Trophoblast cell (in vitro differentiated cells and primary cell): Measurements from ENCODE around the gene EPM2A.

Experiments
- DNase-seq, 2 donors: peaks; one replicate each; pipeline ENCODE4 v3.0.0-alpha.2; 2016
- H2AFZ ChIP-seq: 2 replicates; pipeline ENCODE4 v1.6.1; 2013; ENCODE audit warnings: low read length, moderate library complexity, mild to moderate bottlenecking; ENCODE audit not compliant: insufficient read depth, poor library complexity
- H2AK5ac ChIP-seq: 2 replicates; pipeline ENCODE4 v1.6.1; 2013; ENCODE audit warnings: mild to moderate bottlenecking, low read length
- H2BK120ac ChIP-seq: 2 replicates; pipeline ENCODE4 v1.6.1; 2013; ENCODE audit warnings: low read length, mild to moderate bottlenecking, moderate library complexity; ENCODE audit not compliant: insufficient read depth, poor library complexity
- H2BK12ac ChIP-seq: 2 replicates; pipeline ENCODE4 v1.6.1; 2013; ENCODE audit warnings: mild to moderate bottlenecking, low read length, moderate library complexity
- H2BK5ac ChIP-seq: 2 replicates; pipeline ENCODE4 v1.6.1; 2013; ENCODE audit warnings: low read length, low read depth, moderate library complexity, mild to moderate bottlenecking; ENCODE audit not compliant: poor library complexity
- H3K14ac ChIP-seq: 2 replicates; pipeline ENCODE4 v1.6.1; 2013; ENCODE audit warnings: mild to moderate bottlenecking, low read length
- H3K18ac ChIP-seq: 2 replicates; pipeline ENCODE4 v1.6.1; 2013; ENCODE audit warnings: mild to moderate bottlenecking, low read length
- H3K23ac ChIP-seq: 2 replicates; pipeline ENCODE4 v1.6.1; 2013; ENCODE audit warnings: low read length
- H3K27ac ChIP-seq: 2 replicates; pipeline ENCODE4 v1.5.1; 2013; ENCODE audit warnings: low read depth, mild to moderate bottlenecking, inconsistent platforms, low read length, moderate library complexity
- H3K27me3 ChIP-seq: 2 replicates; pipeline ENCODE4 v1.6.1; 2013; ENCODE audit warnings: inconsistent platforms, mild to moderate bottlenecking, low read length, moderate library complexity; ENCODE audit not compliant: insufficient read depth
- H3K36me3 ChIP-seq, 2 experiments: 1 replicate in 1 of 2; 2 replicates in 1 of 2; pipeline ENCODE4 v1.6.1; 2013; ENCODE audit warnings: low read length in 2 of 2, mild to moderate bottlenecking in 2 of 2, moderate library complexity in 1 of 2; ENCODE audit not compliant: insufficient read depth in 2 of 2, control insufficient read depth in 1 of 2
- H3K4ac ChIP-seq: 2 replicates; pipeline ENCODE4 v1.6.1; 2013; ENCODE audit warnings: low read depth, mild to moderate bottlenecking, low read length, moderate library complexity
- H3K4me1 ChIP-seq, 2 experiments: 1 replicate in 1 of 2; 2 replicates in 1 of 2; pipeline ENCODE4 v1.6.1; 2013; ENCODE audit warnings: low read length in 2 of 2, mild to moderate bottlenecking in 2 of 2, moderate library complexity in 1 of 2; ENCODE audit not compliant: insufficient read depth in 2 of 2, control insufficient read depth in 1 of 2
- H3K4me2 ChIP-seq: 2 replicates; pipeline ENCODE4 v1.6.1; 2013; ENCODE audit warnings: inconsistent platforms, mild to moderate bottlenecking, low read length, moderate library complexity
- H3K4me3 ChIP-seq: 2 replicates; pipeline ENCODE4 v1.5.1; 2013; ENCODE audit warnings: mild to moderate bottlenecking, low read depth, low read length, inconsistent platforms
- H3K79me1 ChIP-seq: one replicate; pipeline ENCODE4 v1.6.1; 2013; ENCODE audit warnings: low read length
- H3K79me2 ChIP-seq: 2 replicates; pipeline ENCODE4 v1.6.1; 2013; ENCODE audit warnings: low read length, mild to moderate bottlenecking; ENCODE audit not compliant: control insufficient read depth, insufficient read depth, poor library complexity
- H3K9ac ChIP-seq: 2 replicates; pipeline ENCODE4 v1.6.1; 2013; ENCODE audit warnings: mild to moderate bottlenecking, low read length
- H3K9me3 ChIP-seq: 2 replicates; pipeline ENCODE4 v1.6.1; 2013; ENCODE audit warnings: low read depth, mild to moderate bottlenecking, control low read depth, inconsistent platforms, low read length; ENCODE audit not compliant: insufficient read depth
- H4K12ac ChIP-seq: 2 replicates; pipeline ENCODE4 v1.6.1; 2013; ENCODE audit warnings: low read depth, mild to moderate bottlenecking, low read length, moderate library complexity
- H4K8ac ChIP-seq: 2 replicates; pipeline ENCODE4 v1.6.1; 2013; ENCODE audit warnings: low read depth, mild to moderate bottlenecking, low read length, moderate library complexity
- H4K91ac ChIP-seq: one replicate; pipeline ENCODE4 v1.6.1; 2013; ENCODE audit warnings: low read depth, mild to moderate bottlenecking, low read length, moderate library complexity
- WGBS: extraction: QIAGEN DNeasy Blood & Tissue Kit; methylation state at CpG from one replicate; pipeline ENCODE4 v1.1.7; 2013; ENCODE audit warnings: missing lambda C conversion rate; ENCODE audit not compliant: insufficient read length, insufficient coverage; ENCODE audit errors: extremely low coverage; 5-methylcytosine and 5-hydroxymethylcytosine counted together

Gene EPM2A

DNA sequence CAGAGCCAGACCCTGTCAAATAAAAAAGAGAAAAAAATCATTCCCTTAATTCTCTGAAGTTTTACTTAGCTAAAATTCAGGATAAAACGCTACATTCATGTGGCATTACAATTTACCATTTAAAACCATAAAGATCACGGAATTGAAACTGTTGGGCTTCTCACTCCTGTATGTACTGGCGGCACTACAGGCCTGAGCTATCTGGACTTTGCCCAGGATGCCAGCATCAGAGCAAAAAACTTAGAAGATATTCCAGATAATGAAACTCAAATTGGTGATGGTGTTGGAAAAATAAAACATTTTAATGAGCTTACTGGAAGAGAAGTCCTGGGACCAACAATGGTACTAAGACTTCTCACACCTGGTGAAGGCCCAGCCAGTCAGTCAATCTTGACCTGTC lies 14.2 kb downstream of the EPM2A start:
- WGBS, result no CpG with 5 or more reads among the region's 3 CpGs
- Histone ChIP-seq H3K23ac (no peak overlapping the region), H3K4me3 (no peak overlapping the region), H3K4me1 (no peaks in the 10 kb centered on the region), H2BK5ac (no peak overlapping the region), H2AFZ (no peak overlapping the region), H3K79me1 (no peaks in the 10 kb centered on the region), H3K4ac (no peak overlapping the region), H2BK12ac (no peak overlapping the region), H3K18ac (no peak overlapping the region), H3K36me3 (no peaks in the 10 kb centered on the region), H3K79me2 (no peaks in the 10 kb centered on the region), H4K91ac (no peak overlapping the region), H3K9ac (no peak overlapping the region), H3K27ac (no peak overlapping the region), H4K12ac (no peak overlapping the region), H3K14ac (no peak overlapping the region), H3K27me3 (no peaks in the 10 kb centered on the region), H4K8ac (no peak overlapping the region), H3K9me3 (no peaks in the 10 kb centered on the region), H3K4me2 (no peak overlapping the region), H2BK120ac (no peak overlapping the region), H2AK5ac (no peak overlapping the region)
- no peak for DNase-seq

DNA sequence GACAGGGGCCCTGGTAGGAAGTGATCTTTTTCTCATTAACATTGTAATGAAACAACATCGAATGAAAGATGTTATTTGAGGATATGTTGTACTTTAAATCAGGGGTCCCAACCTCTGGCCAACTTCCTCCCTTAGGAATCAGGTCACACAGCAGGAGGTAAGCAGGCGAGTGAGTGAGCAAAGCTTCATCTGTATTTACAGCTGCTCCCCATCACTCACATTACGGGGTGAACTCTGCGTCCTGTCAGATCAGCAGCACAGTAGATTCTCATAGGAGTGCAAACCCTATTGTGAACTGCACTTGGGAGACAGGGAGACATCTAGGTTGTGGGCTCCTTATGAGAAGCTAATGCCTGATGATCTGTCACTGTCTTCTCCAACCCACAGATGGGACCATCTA lies 19.9 kb downstream of the EPM2A start:
- H3K18ac ChIP-seq, result no peak overlapping the region
- H3K4me2 ChIP-seq, result no peak overlapping the region
- H3K36me3 ChIP-seq, result no peaks in the 10 kb centered on the region
- H3K23ac ChIP-seq, result no peak overlapping the region
- no peaks in the 10 kb centered on the region for H3K27me3 ChIP-seq
- no peak overlapping the region for H4K12ac ChIP-seq
- no peak overlapping the region for H3K9ac ChIP-seq
- H3K4ac ChIP-seq, result no peak overlapping the region
- no peak overlapping the region for H4K91ac ChIP-seq
- H2AK5ac ChIP-seq, result no peak overlapping the region
- no peaks in the 10 kb centered on the region for H3K4me1 ChIP-seq
- H2BK5ac ChIP-seq, result no peak overlapping the region
- no peak overlapping the region for H2BK120ac ChIP-seq
- no CpG with 5 or more reads among the region's 4 CpGs for WGBS
- H2BK12ac ChIP-seq, result no peak overlapping the region
- H3K79me1 ChIP-seq, result no peaks in the 10 kb centered on the region
- H3K27ac ChIP-seq, result no peak overlapping the region
- H2AFZ ChIP-seq, result no peak overlapping the region
- H3K4me3 ChIP-seq, result no peak overlapping the region
- no peaks in the 10 kb centered on the region for H3K79me2 ChIP-seq
- DNase-seq, result no peak
- no peak overlapping the region for H3K14ac ChIP-seq
- no peak overlapping the region for H4K8ac ChIP-seq
- peaks cover 3% of the 10 kb centered on the region for H3K9me3 ChIP-seq

DNA sequence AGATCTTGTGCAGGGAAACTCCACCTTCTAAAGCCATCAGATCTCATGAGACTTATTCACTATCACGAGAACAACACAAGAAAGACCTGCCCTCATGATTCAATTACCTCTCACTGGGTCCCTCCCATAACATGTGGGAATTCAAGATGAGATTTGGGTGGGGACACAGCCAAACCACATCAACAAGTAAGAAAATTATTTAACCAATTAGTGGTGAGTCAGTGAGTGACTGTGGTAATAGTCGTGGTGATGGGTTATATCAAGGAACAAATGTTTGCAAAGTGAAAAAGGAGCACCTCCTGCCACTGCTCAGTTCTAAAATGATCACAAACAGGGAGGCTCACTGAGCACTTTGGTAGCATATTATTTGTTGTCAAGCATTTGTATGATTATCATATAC lies 20.6 kb downstream of the EPM2A start:
- H2BK12ac ChIP-seq, result no peak overlapping the region
- H2AK5ac ChIP-seq, result no peak overlapping the region
- no peak overlapping the region for H3K18ac ChIP-seq
- H3K4me1 ChIP-seq, result no peaks in the 10 kb centered on the region
- H3K4ac ChIP-seq, result no peak overlapping the region
- H3K27me3 ChIP-seq, result no peaks in the 10 kb centered on the region
- no CpG with 5 or more reads among the region's 2 CpGs for WGBS
- H3K14ac ChIP-seq, result no peak overlapping the region
- DNase-seq, result no peak
- H3K4me3 ChIP-seq, result no peak overlapping the region
- no peak overlapping the region for H3K4me2 ChIP-seq
- no peaks in the 10 kb centered on the region for H3K36me3 ChIP-seq
- H3K9ac ChIP-seq, result no peak overlapping the region
- H3K23ac ChIP-seq, result no peak overlapping the region
- H2BK5ac ChIP-seq, result no peak overlapping the region
- H3K79me2 ChIP-seq, result no peaks in the 10 kb centered on the region
- peaks cover 3% of the 10 kb centered on the region for H3K9me3 ChIP-seq
- H4K91ac ChIP-seq, result no peak overlapping the region
- H2AFZ ChIP-seq, result no peak overlapping the region
- no peak overlapping the region for H4K12ac ChIP-seq
- H3K79me1 ChIP-seq, result no peaks in the 10 kb centered on the region
- no peak overlapping the region for H2BK120ac ChIP-seq
- no peak overlapping the region for H3K27ac ChIP-seq
- no peak overlapping the region for H4K8ac ChIP-seq

DNA sequence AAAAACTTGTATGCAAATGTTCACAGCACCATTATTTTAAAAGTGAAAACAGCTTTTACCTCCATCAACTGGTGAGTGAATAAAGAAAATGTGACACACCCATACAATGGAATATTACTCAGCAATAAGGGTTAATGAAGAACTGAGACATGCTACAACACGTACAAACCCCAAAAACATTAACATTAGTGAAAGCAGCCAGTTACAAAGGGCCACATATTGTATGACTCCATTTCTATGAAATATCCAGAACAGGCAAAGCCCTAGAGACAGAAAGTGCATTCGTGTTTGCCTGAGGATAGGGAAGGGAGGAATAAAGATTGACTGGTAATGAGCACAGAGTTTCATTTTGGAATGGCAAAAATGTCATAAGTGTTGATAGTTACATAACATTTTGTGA lies 21.5 kb downstream of the EPM2A start:
- Histone ChIP-seq H3K4me1 (no peaks in the 10 kb centered on the region), H3K23ac (no peak overlapping the region), H2BK5ac (no peak overlapping the region), H2AK5ac (no peak overlapping the region), H2BK120ac (no peak overlapping the region), H4K91ac (no peak overlapping the region), H4K8ac (no peak overlapping the region), H3K14ac (no peak overlapping the region), H3K27me3 (no peaks in the 10 kb centered on the region), H3K4me3 (no peak overlapping the region), H4K12ac (no peak overlapping the region), H3K18ac (no peak overlapping the region), H3K4ac (no peak overlapping the region), H3K36me3 (no peaks in the 10 kb centered on the region), H3K79me2 (no peaks in the 10 kb centered on the region), H3K9ac (no peak overlapping the region), H2AFZ (no peak overlapping the region), H3K27ac (no peak overlapping the region), H2BK12ac (no peak overlapping the region), H3K79me1 (no peaks in the 10 kb centered on the region), H3K9me3 (peaks cover 3% of the 10 kb centered on the region), H3K4me2 (no peak overlapping the region)
- peak in 1 of 2 donors; percentile 8 for DNase-seq
- no CpG with 5 or more reads among the region's 2 CpGs for WGBS
